ACC112 (cell line): ENCODE results near the gene CARNS1.

Source experiments
- H2AFZ ChIP-seq: fragments of 200-600 bp; sonication (generic); one replicate; pipeline ENCODE4 v1.6.0; 2017; ENCODE audit warnings: antibody characterized with exemption, low read length; ENCODE audit not compliant: unreplicated experiment
- H3K27ac ChIP-seq: fragments of 200-600 bp; sonication (generic); 2 replicates; pipeline ENCODE4 v1.5.1; 2014; ENCODE audit warnings: low read depth, mild to moderate bottlenecking, antibody characterized with exemption, low read length, moderate library complexity
- H3K27me3 ChIP-seq: fragments of 200-600 bp; sonication (generic); 2 replicates; pipeline ENCODE4 v1.6.1; 2014; ENCODE audit warnings: mild to moderate bottlenecking, antibody characterized with exemption, low read length, moderate library complexity, mixed read lengths; ENCODE audit not compliant: insufficient read depth
- H3K36me3 ChIP-seq: fragments of 200-600 bp; sonication (generic); 2 replicates; pipeline ENCODE4 v1.6.1; 2016; ENCODE audit warnings: mild to moderate bottlenecking, antibody characterized with exemption, low read length, moderate library complexity, mixed read lengths; ENCODE audit not compliant: insufficient read depth
- H3K4me1 ChIP-seq: fragments of 200-600 bp; sonication (generic); one replicate; pipeline ENCODE4 v1.6.1; 2016; ENCODE audit warnings: low read length, mixed read lengths; ENCODE audit not compliant: insufficient read depth, unreplicated experiment, control insufficient read depth
- H3K4me3 ChIP-seq: fragments of 200-600 bp; sonication (generic); 2 replicates; pipeline ENCODE4 v1.5.1; 2014; ENCODE audit warnings: mild to moderate bottlenecking, low read depth, low read length
- H3K79me2 ChIP-seq: fragments of 200-600 bp; sonication (generic); one replicate; pipeline ENCODE4 v1.6.0; 2016; ENCODE audit warnings: low read length; ENCODE audit not compliant: control insufficient read depth, unreplicated experiment, insufficient read depth

CARNS1 gene

DNA sequence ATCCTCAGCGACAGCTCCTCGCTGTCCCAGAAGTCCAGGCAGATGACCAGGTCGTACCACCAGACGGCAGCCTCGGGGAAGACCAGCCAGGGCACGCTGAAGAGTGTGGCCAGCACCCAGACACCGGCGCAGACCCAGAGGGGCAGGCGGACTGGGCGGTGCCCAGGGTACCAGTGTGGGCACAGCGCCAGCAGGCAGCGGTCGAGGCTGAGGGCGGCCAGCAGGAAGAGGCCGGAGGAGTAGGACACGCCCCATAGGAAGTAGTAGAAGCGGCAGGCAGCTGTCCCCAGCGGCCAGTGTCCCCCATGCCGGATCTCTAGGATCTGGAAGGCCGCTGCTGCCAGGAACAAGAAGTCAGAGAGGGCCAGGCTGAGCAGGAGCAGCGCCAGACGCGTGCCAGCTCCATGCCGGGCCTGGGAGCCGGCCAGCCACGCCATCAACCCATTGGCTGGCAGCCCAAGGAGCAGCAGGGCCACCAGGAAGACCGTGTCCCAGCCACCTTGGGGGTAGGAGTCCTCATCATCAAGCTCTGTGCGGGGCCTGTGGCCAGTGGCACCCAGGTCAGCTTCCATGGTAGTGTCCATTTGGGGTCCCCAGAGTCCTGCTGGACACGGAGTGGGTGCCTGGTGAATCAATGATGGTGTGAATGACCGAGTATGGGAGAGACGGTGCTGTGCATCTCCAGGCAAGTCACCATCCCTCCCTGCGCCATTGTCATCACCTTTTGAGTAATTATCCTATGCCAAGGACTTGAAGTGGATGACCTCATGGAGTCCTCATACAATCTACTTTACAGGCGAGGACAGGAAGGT, 36.9 kb downstream of the CARNS1 start, which contains the start of gene GPR152:
Gene GPR152, minus strand, starts transcription at position 589 of the 812 bp plus-strand sequence. Its CDS starts 5 bp downstream, at position 584.
- no peak within 1 kb of the TSS for H3K4me3 ChIP-seq
- no peak within 1 kb of the TSS for H2AFZ ChIP-seq
- no peaks in the 10 kb centered on the region for H3K79me2 ChIP-seq
- no peak within 1 kb of the TSS for H3K27ac ChIP-seq
- H3K27me3 ChIP-seq: no peaks in the 10 kb centered on the region
- no peaks in the 10 kb centered on the region for H3K4me1 ChIP-seq
- no peaks in the 10 kb centered on the region for H3K36me3 ChIP-seq

GRCh38 chr11:67453816-67454732, 38.6 kb downstream of the CARNS1 start:
- H2AFZ ChIP-seq: no peak overlapping the region
- H3K79me2 ChIP-seq: no peaks in the 10 kb centered on the region
- no peaks in the 10 kb centered on the region for H3K27me3 ChIP-seq
- H3K36me3 ChIP-seq: no peaks in the 10 kb centered on the region
- no peak overlapping the region for H3K4me3 ChIP-seq
- no peaks in the 10 kb centered on the region for H3K4me1 ChIP-seq
- H3K27ac ChIP-seq: no peak overlapping the region

DNA sequence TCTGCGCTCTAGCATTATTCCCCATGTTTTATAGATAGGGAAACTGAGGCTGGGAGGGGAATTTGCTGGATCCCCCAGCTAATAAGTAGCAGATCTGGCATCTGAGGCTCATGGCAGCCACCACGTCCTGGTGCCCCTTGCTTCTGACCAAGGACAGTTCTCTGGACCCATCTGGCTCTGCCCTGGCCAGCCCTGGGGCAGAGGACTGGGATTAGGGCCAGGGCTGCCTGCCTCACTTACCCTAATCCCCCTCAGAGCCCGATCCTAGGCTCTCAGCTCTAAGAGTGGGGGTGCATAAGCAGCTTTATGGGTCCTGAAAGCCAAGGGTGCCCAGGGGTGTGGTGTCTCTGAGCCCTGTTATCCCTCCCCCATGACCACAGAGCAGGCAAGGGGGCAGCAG, 39.6 kb downstream of the CARNS1 start, which contains the start of gene CABP4:
Gene CABP4, plus strand, starts transcription at position 301 of the 400 bp plus-strand sequence. Its CDS starts 70 bp downstream, at position 371.
- Histone ChIP-seq H3K4me1 (no peaks in the 10 kb centered on the region), H3K27ac (no peak within 1 kb of the TSS), H3K79me2 (no peaks in the 10 kb centered on the region), H3K36me3 (no peaks in the 10 kb centered on the region), H2AFZ (no peak within 1 kb of the TSS), H3K27me3 (no peaks in the 10 kb centered on the region), H3K4me3 (no peak within 1 kb of the TSS)

DNA sequence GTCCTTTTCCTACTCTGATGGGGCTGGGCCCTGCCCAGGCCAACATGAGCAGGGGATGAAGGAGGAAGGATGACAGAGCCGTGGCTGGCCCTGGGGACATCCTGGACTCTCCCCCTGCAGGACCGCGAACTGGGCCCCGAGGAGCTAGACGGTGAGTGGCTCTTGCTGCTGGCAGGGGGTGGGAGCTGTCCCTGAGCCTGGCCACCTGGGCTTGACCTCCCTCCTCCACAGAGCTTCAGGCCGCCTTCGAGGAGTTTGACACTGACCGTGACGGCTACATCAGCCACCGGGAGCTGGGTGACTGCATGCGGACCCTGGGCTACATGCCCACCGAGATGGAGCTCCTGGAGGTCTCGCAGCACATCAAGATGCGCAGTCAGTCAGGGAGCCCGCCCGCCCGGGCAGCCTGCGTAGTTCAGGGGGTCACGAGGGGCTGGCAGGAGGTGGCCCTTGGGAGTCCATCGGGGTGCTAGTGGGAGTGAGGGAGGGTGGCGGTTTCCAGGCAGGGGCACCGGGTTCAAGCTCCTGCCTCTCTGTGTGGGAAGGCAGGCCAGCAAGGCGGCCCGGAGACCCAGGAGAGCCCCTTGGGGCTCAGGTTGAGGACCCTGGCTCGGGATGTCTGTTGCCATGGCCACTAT, 40.7 kb downstream of the CARNS1 start:
- no peak overlapping the region for H3K27ac ChIP-seq
- no peaks in the 10 kb centered on the region for H3K36me3 ChIP-seq
- H3K79me2 ChIP-seq: no peaks in the 10 kb centered on the region
- H3K4me1 ChIP-seq: no peaks in the 10 kb centered on the region
- H3K4me3 ChIP-seq: no peak overlapping the region
- H3K27me3 ChIP-seq: no peaks in the 10 kb centered on the region
- H2AFZ ChIP-seq: no peak overlapping the region

DNA sequence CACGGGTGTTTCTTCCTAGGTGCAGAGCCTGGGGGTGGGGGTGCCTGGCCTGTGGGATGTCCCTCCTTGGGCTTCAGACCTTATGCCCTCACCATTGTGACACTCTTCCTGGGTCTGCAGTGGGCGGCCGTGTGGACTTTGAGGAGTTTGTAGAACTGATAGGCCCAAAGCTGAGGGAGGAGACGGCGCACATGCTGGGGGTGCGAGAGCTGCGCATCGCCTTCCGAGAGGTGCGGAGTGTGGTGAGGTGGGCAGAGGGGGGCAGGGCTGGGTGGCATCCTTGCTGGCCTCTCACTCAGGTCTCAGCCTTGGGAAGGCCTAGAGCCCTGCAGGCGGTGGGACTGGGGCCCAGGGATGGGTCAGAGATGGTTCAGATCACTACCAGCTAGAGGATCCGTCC, 42.0 kb downstream of the CARNS1 start:
- H3K4me3 ChIP-seq: no peak overlapping the region
- no peak overlapping the region for H2AFZ ChIP-seq
- no peaks in the 10 kb centered on the region for H3K27me3 ChIP-seq
- H3K36me3 ChIP-seq: no peaks in the 10 kb centered on the region
- no peaks in the 10 kb centered on the region for H3K4me1 ChIP-seq
- H3K27ac ChIP-seq: no peak overlapping the region
- H3K79me2 ChIP-seq: no peaks in the 10 kb centered on the region

- H3K4me1 ChIP-seq: no peaks in the 10 kb centered on the region
- H3K36me3 ChIP-seq: no peaks in the 10 kb centered on the region
- no peak overlapping the region for H2AFZ ChIP-seq
- no peak overlapping the region for H3K4me3 ChIP-seq
- no peaks in the 10 kb centered on the region for H3K79me2 ChIP-seq
- no peaks in the 10 kb centered on the region for H3K27me3 ChIP-seq
- no peak overlapping the region for H3K27ac ChIP-seq
Observed at GRCh38 chr11:67458266-67458665, 42.8 kb downstream of the CARNS1 start.

DNA sequence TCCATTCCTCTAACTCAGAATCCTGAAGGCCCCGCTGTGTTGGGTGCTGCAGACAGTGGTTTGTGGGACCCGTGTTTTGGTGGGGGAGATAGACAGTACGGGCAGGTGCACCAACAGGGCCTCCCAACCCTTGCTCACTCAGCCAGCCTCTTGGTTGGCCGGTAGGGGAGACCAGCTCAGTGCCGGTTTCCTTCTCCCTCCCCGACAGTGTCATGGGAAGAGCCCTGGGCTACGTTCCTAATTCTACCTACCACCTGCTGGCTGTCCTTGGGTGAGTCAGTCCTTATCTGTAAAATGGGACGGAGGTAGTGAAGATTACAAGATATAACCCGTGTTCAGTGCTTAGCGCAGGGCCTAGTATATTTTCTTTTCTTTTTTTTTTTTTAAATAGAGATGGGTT, 47.7 kb downstream of the CARNS1 start:
- Histone ChIP-seq H3K36me3 (no peaks in the 10 kb centered on the region), H3K79me2 (peaks cover 3% of the 10 kb centered on the region), H3K4me1 (peaks cover 11% of the 10 kb centered on the region), H3K4me3 (no peak overlapping the region), H2AFZ (no peak overlapping the region), H3K27me3 (no peaks in the 10 kb centered on the region), H3K27ac (peak overlapping the region; percentile 62; the same call in 1 of the 2 replicates)

- Histone ChIP-seq H3K27me3 (no peaks in the 10 kb centered on the region), H3K4me3 (peak overlapping the region; percentile 76), H3K36me3 (no peaks in the 10 kb centered on the region), H3K79me2 (peaks cover 6% of the 10 kb centered on the region), H3K4me1 (peaks cover 12% of the 10 kb centered on the region), H2AFZ (no peak overlapping the region), H3K27ac (peak overlapping the region; percentile 62)
Observed at GRCh38 chr11:67463680-67464410, 48.4 kb downstream of the CARNS1 start.

- Histone ChIP-seq H2AFZ (no peak overlapping the region), H3K27me3 (no peaks in the 10 kb centered on the region), H3K36me3 (no peaks in the 10 kb centered on the region), H3K4me3 (peak overlapping the region; percentile 76), H3K4me1 (peaks cover 12% of the 10 kb centered on the region), H3K27ac (peak overlapping the region; percentile 62), H3K79me2 (peaks cover 6% of the 10 kb centered on the region)
Observed at GRCh38 chr11:67464411-67465188, 49.1 kb downstream of the CARNS1 start.
